ENCODE data around the gene ABLIM1. TPM values are rescaled to one million over a fixed set of nuclear protein-coding genes. Genes with fewer than 3 reads are reported as not detected.

The ABLIM1 gene
- total RNA-seq, 2 experiments from 2014 or later: 157 to 159 TPM

GRCh38 chr10:114624951-114625780 lies 32.9 kb downstream of the ABLIM1 start:
- intact Hi-C loops (cut with micrococcal nuclease): no loop called here
- Mint-ChIP-seq H3K4me3 (no peak overlapping the region), H3K4me1 (ENCODE audit: low read depth) (no peaks in the 10 kb centered on the region), H3K9me3 (peaks cover 5% of the 10 kb centered on the region), H3K27me3 (ENCODE audit: low read depth) (peaks cover 8% of the 10 kb centered on the region), H3K27ac (no peak overlapping the region), H3K36me3 (ENCODE audit: low read depth) (no peaks in the 10 kb centered on the region)
- DNase-seq: no peak
- CTCF ChIA-PET: no interaction called here

- H3K4me1 Mint-ChIP-seq (ENCODE audit: low read depth): no peaks in the 10 kb centered on the region
- no peak for DNase-seq
- no peaks in the 10 kb centered on the region for H3K36me3 Mint-ChIP-seq (ENCODE audit: low read depth)
- intact Hi-C loops (cut with micrococcal nuclease): no loop called here
- peaks cover 3% of the 10 kb centered on the region for H3K27me3 Mint-ChIP-seq (ENCODE audit: low read depth)
- H3K9me3 Mint-ChIP-seq: peaks cover 5% of the 10 kb centered on the region
- no peak overlapping the region for H3K4me3 Mint-ChIP-seq
- H3K27ac Mint-ChIP-seq: no peak overlapping the region
- CTCF ChIA-PET: no interaction called here
Measured at GRCh38 chr10:114624422-114624821, 33.7 kb downstream of the ABLIM1 start.

- no peaks in the 10 kb centered on the region for H3K36me3 Mint-ChIP-seq (ENCODE audit: low read depth)
Measured at GRCh38 chr10:114623661-114624294, 34.3 kb downstream of the ABLIM1 start.

GRCh38 chr10:114623155-114623554 lies 34.9 kb downstream of the ABLIM1 start:
- H3K9me3 Mint-ChIP-seq: peaks cover 5% of the 10 kb centered on the region
- H3K27ac Mint-ChIP-seq: no peak overlapping the region
- no peak for DNase-seq
- no peaks in the 10 kb centered on the region for H3K4me1 Mint-ChIP-seq (ENCODE audit: low read depth)
- H3K4me3 Mint-ChIP-seq: no peak overlapping the region
- CTCF ChIA-PET: interaction anchor here (0.6 kb wide), 1 partner anchor 49 kb away, joined by 3 read pairs; no protein-coding TSS in a partner anchor
- no peaks in the 10 kb centered on the region for H3K36me3 Mint-ChIP-seq (ENCODE audit: low read depth)
- intact Hi-C loops (cut with micrococcal nuclease): no loop called here
- H3K27me3 Mint-ChIP-seq (ENCODE audit: low read depth): no peaks in the 10 kb centered on the region

More at GRCh38 chr10:114623661-114624294, 34.3 kb downstream of the ABLIM1 start:
- CTCF ChIA-PET: interaction anchor here (0.6 kb wide), 1 partner anchor 48 kb away, joined by 3 read pairs; no protein-coding TSS in a partner anchor
- peaks cover under 1% of the 10 kb centered on the region for H3K27me3 Mint-ChIP-seq (ENCODE audit: low read depth)
- no peak overlapping the region for H3K27ac Mint-ChIP-seq
- no peak overlapping the region for H3K4me3 Mint-ChIP-seq
- intact Hi-C loops (cut with micrococcal nuclease): no loop called here
- no peak for DNase-seq
- peaks cover 5% of the 10 kb centered on the region for H3K9me3 Mint-ChIP-seq
- no peaks in the 10 kb centered on the region for H3K4me1 Mint-ChIP-seq (ENCODE audit: low read depth)

GRCh38 chr10:114618722-114619121 lies 39.4 kb downstream of the ABLIM1 start:
- intact Hi-C loops (cut with micrococcal nuclease): no loop called here
- Mint-ChIP-seq H3K27me3 (ENCODE audit: low read depth) (no peaks in the 10 kb centered on the region), H3K36me3 (ENCODE audit: low read depth) (no peaks in the 10 kb centered on the region), H3K4me1 (ENCODE audit: low read depth) (peaks cover 9% of the 10 kb centered on the region), H3K4me3 (no peak overlapping the region), H3K9me3 (peaks cover 5% of the 10 kb centered on the region), H3K27ac (no peak overlapping the region)
- no peak for DNase-seq
- CTCF ChIA-PET: no interaction called here

GRCh38 chr10:114616516-114616915 lies 41.6 kb downstream of the ABLIM1 start:
- no peak for DNase-seq
- Mint-ChIP-seq H3K36me3 (ENCODE audit: low read depth) (no peaks in the 10 kb centered on the region), H3K4me3 (no peak overlapping the region), H3K27me3 (ENCODE audit: low read depth) (no peaks in the 10 kb centered on the region), H3K4me1 (ENCODE audit: low read depth) (peaks cover 9% of the 10 kb centered on the region), H3K27ac (no peak overlapping the region), H3K9me3 (peaks cover 2% of the 10 kb centered on the region)
- intact Hi-C loops (cut with micrococcal nuclease): no loop called here
- CTCF ChIA-PET: interaction anchor here (0.9 to 1.7 kb wide), 3 partner anchors 11 to 88 kb away, joined by 3 read pairs; no protein-coding TSS in a partner anchor

GRCh38 chr10:114616103-114616502 lies 42.0 kb downstream of the ABLIM1 start:
- H3K4me3 Mint-ChIP-seq: no peak overlapping the region
- no peaks in the 10 kb centered on the region for H3K9me3 Mint-ChIP-seq
- no peak overlapping the region for H3K27ac Mint-ChIP-seq
- no peaks in the 10 kb centered on the region for H3K27me3 Mint-ChIP-seq (ENCODE audit: low read depth)
- H3K4me1 Mint-ChIP-seq (ENCODE audit: low read depth): peaks cover 9% of the 10 kb centered on the region
- no peaks in the 10 kb centered on the region for H3K36me3 Mint-ChIP-seq (ENCODE audit: low read depth)
- CTCF ChIA-PET: interaction anchor here (0.7 to 0.9 kb wide), 4 partner anchors 15 to 269 kb away, joined by 3 read pairs; no protein-coding TSS in a partner anchor
- no peak for DNase-seq
- intact Hi-C loops (cut with micrococcal nuclease): no loop called here

GRCh38 chr10:114615600-114616007 lies 42.5 kb downstream of the ABLIM1 start:
- Mint-ChIP-seq H3K9me3 (no peaks in the 10 kb centered on the region), H3K27me3 (ENCODE audit: low read depth) (no peaks in the 10 kb centered on the region), H3K4me3 (no peak overlapping the region), H3K27ac (peak overlapping the region; percentile 14), H3K4me1 (ENCODE audit: low read depth) (peaks cover 9% of the 10 kb centered on the region), H3K36me3 (ENCODE audit: low read depth) (no peaks in the 10 kb centered on the region)
- intact Hi-C loops (cut with micrococcal nuclease): no loop called here
- CTCF ChIA-PET: interaction anchor here (0.7 to 0.9 kb wide), 4 partner anchors 15 to 269 kb away, joined by 3 read pairs; no protein-coding TSS in a partner anchor
- DNase-seq: peak; percentile 17

GRCh38 chr10:114613237-114613979 lies 44.7 kb downstream of the ABLIM1 start:
- H3K36me3 Mint-ChIP-seq (ENCODE audit: low read depth): no peaks in the 10 kb centered on the region
- no peak for DNase-seq
- no peak overlapping the region for H3K4me3 Mint-ChIP-seq
- H3K27ac Mint-ChIP-seq: no peak overlapping the region
- intact Hi-C loops (cut with micrococcal nuclease): no loop called here
- peaks cover 9% of the 10 kb centered on the region for H3K4me1 Mint-ChIP-seq (ENCODE audit: low read depth)
- CTCF ChIA-PET: interaction anchor here (0.5 kb wide), 1 partner anchor 198 kb away, joined by 3 read pairs; no protein-coding TSS in a partner anchor
- no peaks in the 10 kb centered on the region for H3K9me3 Mint-ChIP-seq
- no peaks in the 10 kb centered on the region for H3K27me3 Mint-ChIP-seq (ENCODE audit: low read depth)

GRCh38 chr10:114611617-114612016 lies 46.5 kb downstream of the ABLIM1 start:
- intact Hi-C loops (cut with micrococcal nuclease): no loop called here
- Mint-ChIP-seq H3K36me3 (ENCODE audit: low read depth) (no peaks in the 10 kb centered on the region), H3K27me3 (ENCODE audit: low read depth) (no peaks in the 10 kb centered on the region), H3K9me3 (no peaks in the 10 kb centered on the region), H3K4me1 (ENCODE audit: low read depth) (peaks cover 9% of the 10 kb centered on the region), H3K27ac (no peak overlapping the region), H3K4me3 (no peak overlapping the region)
- no peak for DNase-seq
- CTCF ChIA-PET: interaction anchor here (0.6 to 0.7 kb wide), 2 partner anchors 187 to 206 kb away, joined by 3 to 4 read pairs; no protein-coding TSS in a partner anchor

- CTCF ChIA-PET: no interaction called here
- no peak for DNase-seq
- Mint-ChIP-seq H3K27me3 (ENCODE audit: low read depth) (no peaks in the 10 kb centered on the region), H3K9me3 (no peaks in the 10 kb centered on the region), H3K4me3 (no peak overlapping the region), H3K27ac (no peak overlapping the region), H3K4me1 (ENCODE audit: low read depth) (no peaks in the 10 kb centered on the region), H3K36me3 (ENCODE audit: low read depth) (no peaks in the 10 kb centered on the region)
- intact Hi-C loops (cut with micrococcal nuclease): no loop called here
Measured at GRCh38 chr10:114609518-114610426, 48.3 kb downstream of the ABLIM1 start.

Data from activated naive CD4-positive, alpha-beta T cell treated with anti-CD3 and anti-CD28 coated beads for 36 hours (primary cell).